Endothelial cell of umbilical vein (primary cell): ENCODE measurements around the gene HIP1R. TPM values are rescaled to one million over a fixed set of nuclear protein-coding genes. Genes with fewer than 3 reads are reported as not detected.

ENCODE experiments used
- BruUV-seq: library from RNA; stranded (reverse); fragments of 400-500 nt; replicated peaks from 2 replicates; lab custom pipeline; 2021; lab: Mats Ljungman, UMichigan
- CTCF ChIA-PET: fragments of 300-600, 350-600 bp; sonication (Branson Sonifier 250); formaldehyde crosslinking; loops from one replicate; lab custom pipeline; 2021; ENCODE audit warnings: antibody characterized with exemption, inconsistent platforms; lab: Charles Lee
- POLR2A ChIA-PET: fragments of 300-600, 350-600 bp; sonication (Branson Sonifier 250); formaldehyde crosslinking; loops from one replicate; lab custom pipeline; 2021; ENCODE audit warnings: antibody characterized with exemption, inconsistent platforms; lab: Charles Lee
- DNase-seq: peaks from one replicate; pipeline ENCODE4 v3.0.0-alpha.2; 2011; ENCODE audit warnings: low read depth, low spot score
- FAIRE-seq: peaks from 2 replicates; lab custom pipeline; 2011; peaks lifted over from hg19 to GRCh38; lab: Jason Lieb, UNC
- H2AFZ ChIP-seq: 2 replicates; pipeline ENCODE4 v1.6.0; 2012; ENCODE audit warnings: low read depth, low read length, control low read depth, inconsistent platforms
- H3K27ac ChIP-seq: 2 replicates; pipeline ENCODE4 v1.5.1; 2011; ENCODE audit warnings: low read depth, mild to moderate bottlenecking, control low read depth, low read length, moderate library complexity; ENCODE audit not compliant: insufficient read depth
- H3K27me3 ChIP-seq, 2 experiments: 2 replicates each; pipeline versions ENCODE4 v1.6.0 to v1.6.1; 2011; ENCODE audit warnings: low read length in 2 of 2, mixed read lengths in 1 of 2; ENCODE audit not compliant: control insufficient read depth in 2 of 2, insufficient read depth in 2 of 2
- H3K36me3 ChIP-seq, 2 experiments: 2 replicates in 1 of 2; 3 replicates in 1 of 2; pipeline ENCODE4 v1.5.1; 2011; ENCODE audit warnings: low read length in 2 of 2, mild to moderate bottlenecking in 1 of 2, moderate library complexity in 1 of 2; ENCODE audit not compliant: control insufficient read depth in 2 of 2, insufficient read depth in 2 of 2; ENCODE audit errors: extremely low read depth in 1 of 2
- H3K4me1 ChIP-seq: 3 replicates; pipeline ENCODE4 v1.5.1; 2011; ENCODE audit warnings: mild to moderate bottlenecking, low read length; ENCODE audit not compliant: control insufficient read depth, insufficient read depth; ENCODE audit errors: extremely low read depth
- H3K4me2 ChIP-seq: 2 replicates; pipeline ENCODE4 v1.6.1; 2011; ENCODE audit warnings: low read length, control low read depth, mixed read lengths; ENCODE audit not compliant: insufficient read depth
- H3K4me3 ChIP-seq, 3 experiments: fragments of 200-600 bp in 1 of 3; sonication (generic), shearing (Covaris generic) in 1 of 3; replicated peaks in 1 of 3; 2 replicates each; pipeline ENCODE4 v1.5.1; 2011 to 2016; ENCODE audit warnings: control low read depth in 3 of 3, low read length in 3 of 3, mild to moderate bottlenecking in 2 of 3, inconsistent platforms in 1 of 3, low read depth in 1 of 3, moderate library complexity in 1 of 3; ENCODE audit not compliant: insufficient read depth in 1 of 3
- H3K79me2 ChIP-seq: 2 replicates; pipeline ENCODE4 v1.6.0; 2012; ENCODE audit warnings: low read length, inconsistent platforms; ENCODE audit not compliant: control insufficient read depth, insufficient read depth
- H3K9ac ChIP-seq: replicated peaks from 2 replicates; pipeline ENCODE3; 2011; ENCODE audit warnings: low read length, control low read depth; ENCODE audit not compliant: insufficient read depth; ENCODE audit errors: extremely low read depth
- H3K9me1 ChIP-seq: replicated peaks from 3 replicates; pipeline ENCODE4 v1.6.0; 2011; ENCODE audit warnings: mild to moderate bottlenecking, low read length; ENCODE audit not compliant: control insufficient read depth, insufficient read depth; ENCODE audit errors: extremely low read depth
- H3K9me3 ChIP-seq: replicated peaks from 2 replicates; pipeline ENCODE4 v1.5.1; 2012; ENCODE audit warnings: low read length, inconsistent platforms; ENCODE audit not compliant: control insufficient read depth, insufficient read depth
- H4K20me1 ChIP-seq: replicated peaks from 2 replicates; pipeline ENCODE3; 2011; ENCODE audit warnings: mild to moderate bottlenecking, low read length; ENCODE audit not compliant: control insufficient read depth, insufficient read depth; ENCODE audit errors: extremely low read depth
- EZH2 ChIP-seq: IDR thresholded peaks from 2 replicates; pipeline ENCODE4 v1.6.1; 2012; ENCODE audit warnings: borderline replicate concordance, low read depth, mild to moderate bottlenecking, moderate library complexity, low read length, inconsistent platforms; ENCODE audit not compliant: severe bottlenecking
- FOS ChIP-seq: IDR thresholded peaks from 2 replicates; pipeline ENCODE4 v1.6.1; 2011; ENCODE audit warnings: mild to moderate bottlenecking, low read length, moderate library complexity, borderline replicate concordance; ENCODE audit not compliant: insufficient read depth
- GATA2 ChIP-seq: IDR thresholded peaks from 2 replicates; pipeline ENCODE4 v1.7.0; 2011; ENCODE audit warnings: low read depth, mild to moderate bottlenecking, moderate library complexity, mixed read lengths, low read length; ENCODE audit not compliant: insufficient read length, insufficient read depth
- JUN ChIP-seq: IDR thresholded peaks from 2 replicates; pipeline ENCODE4 v1.6.1; 2011; ENCODE audit warnings: borderline replicate concordance, low read depth; ENCODE audit not compliant: insufficient read length, insufficient read depth
- MYC ChIP-seq: IDR thresholded peaks from one replicate; pipeline ENCODE4 v1.6.1; 2011; ENCODE audit warnings: mild to moderate bottlenecking, low read depth, low read length
- POLR2A ChIP-seq: IDR thresholded peaks from 2 replicates; pipeline ENCODE4 v1.6.1; 2012; ENCODE audit warnings: low read depth, mild to moderate bottlenecking, control low read depth, low read length
- POLR2AphosphoS5 ChIP-seq: IDR thresholded peaks from 2 replicates; pipeline ENCODE4 v1.6.1; 2012; ENCODE audit warnings: low read depth, mild to moderate bottlenecking, control low read depth, low read length, moderate library complexity; ENCODE audit not compliant: insufficient read depth
- dilution Hi-C: fragments of 300-500 bp; cut with MboI; formaldehyde crosslinking; loops from one replicate; pipeline ENCODE4 v1.15.0; 2019; ENCODE audit warnings: low sequenced_read_pairs; ENCODE audit not compliant: extremely low pct_ligation_motif_present
- intact Hi-C: fragments of 100-400 bp; cut with micrococcal nuclease; formaldehyde crosslinking; loops from one replicate; pipeline ENCODE4 v1.10.0; 2022
- polyA plus RNA-seq, 4 experiments: library from polyadenylated mRNA; depleted of rRNA in 3 of 4; stranded (reverse) in 3 of 4; unstranded in 1 of 4; fragments of >200 nt; gene quantifications; 2 replicates each; pipeline versions ENCODE4 v1.2.1 to v1.2.3, GENCODE V29; 2011 to 2012; ENCODE audit warnings: missing spikeins in 1 of 4
- total RNA-seq: library from RNA; stranded (reverse); gene quantifications from 2 replicates; pipeline ENCODE4 v1.2.3, GENCODE V29; 2021
- TF ChIP-seq, protein P1 (sequence below): IDR thresholded peaks from 2 replicates; pipeline ENCODE4 v1.6.1; 2011; ENCODE audit not compliant: insufficient read depth, insufficient read length
- TF ChIP-seq, protein P2 (sequence below), 2 donors: IDR thresholded peaks; 1 replicate in 1 of 2; 2 replicates in 1 of 2; pipeline ENCODE4 v1.5.1; 2011; ENCODE audit warnings: low read length in 2 of 2, mild to moderate bottlenecking in 2 of 2, moderate library complexity in 2 of 2, control low read depth in 1 of 2, inconsistent platforms in 1 of 2, low read depth in 1 of 2; ENCODE audit not compliant: insufficient read depth in 1 of 2; ENCODE audit errors: extremely low read depth in 1 of 2

HIP1R gene
- total and polyA plus RNA-seq, 2 donors (not counting 3 experiments of a cell fraction or from before 2014, with no cell fraction given): 111 to 122 TPM

DNA sequence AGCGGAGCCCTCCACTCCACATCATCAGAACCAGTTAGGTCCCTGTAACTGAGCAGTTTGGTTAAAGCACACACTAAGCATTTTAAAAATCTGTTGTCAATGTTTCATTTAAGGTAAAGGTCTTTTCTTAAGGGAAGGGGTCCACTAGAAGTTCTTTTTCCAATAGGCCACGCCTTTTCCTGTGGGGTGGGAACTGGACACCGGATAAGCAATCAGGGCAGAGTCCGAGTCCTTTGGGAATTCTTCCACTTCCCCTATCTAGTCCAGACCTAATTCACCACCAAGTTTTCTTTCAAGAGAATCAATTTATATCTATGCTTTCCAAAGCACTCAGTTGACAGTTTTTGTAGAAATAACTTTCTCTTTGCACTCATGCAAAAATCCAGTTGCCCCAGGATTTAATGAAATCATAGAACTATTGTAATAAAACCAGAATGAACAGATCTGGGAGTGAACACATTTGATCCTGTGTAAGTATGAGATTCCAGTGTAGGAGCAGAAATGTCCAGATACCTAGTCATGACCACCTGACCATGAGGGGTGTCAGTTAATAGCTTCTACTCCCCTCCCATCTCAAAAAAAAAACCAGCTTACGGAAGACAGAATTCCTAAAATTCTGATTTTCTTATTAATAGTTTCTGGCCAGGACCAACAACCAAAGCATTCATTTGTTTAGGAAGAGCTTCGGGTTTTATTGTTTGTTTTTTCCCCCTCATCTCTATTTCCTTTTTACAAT lies 49.0 kb downstream of the HIP1R start:
- Histone ChIP-seq H3K4me2 (no peak overlapping the region), H3K79me2 (peaks cover 87% of the 10 kb centered on the region), H3K9ac (no peak overlapping the region), H3K9me3 (no peaks in the 10 kb centered on the region), H2AFZ (no peak overlapping the region), H3K27ac (no peak overlapping the region), H4K20me1 (no peaks in the 10 kb centered on the region), H3K4me1 (peaks cover 50% of the 10 kb centered on the region), H3K9me1 (no peaks in the 10 kb centered on the region), H3K4me3 (no peak overlapping the region), H3K27me3 (no peaks in the 10 kb centered on the region), H3K36me3 (no peaks in the 10 kb centered on the region)
- ChIA-PET CTCF (interaction anchor here (1.1 to 1.6 kb wide), 2 partner anchors 10 to 13 kb away, joined by 4 to 6 read pairs; no protein-coding TSS in a partner anchor), POLR2A (no interaction called here)
- BruUV-seq: no TSS peak
- dilution Hi-C loops: no loop called here
- intact Hi-C loops: no loop called here
- FAIRE-seq (no peak), DNase-seq (no peak)
- TF ChIP-seq JUN (no peak), POLR2A (no peak), EZH2 (no peak), GATA2 (no peak), FOS (no peak), POLR2AphosphoS5 (no peak), MYC (no peak)
- TF ChIP-seq, protein P1, sequence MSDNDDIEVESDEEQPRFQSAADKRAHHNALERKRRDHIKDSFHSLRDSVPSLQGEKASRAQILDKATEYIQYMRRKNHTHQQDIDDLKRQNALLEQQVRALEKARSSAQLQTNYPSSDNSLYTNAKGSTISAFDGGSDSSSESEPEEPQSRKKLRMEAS: no peak
- TF ChIP-seq, protein P2, sequence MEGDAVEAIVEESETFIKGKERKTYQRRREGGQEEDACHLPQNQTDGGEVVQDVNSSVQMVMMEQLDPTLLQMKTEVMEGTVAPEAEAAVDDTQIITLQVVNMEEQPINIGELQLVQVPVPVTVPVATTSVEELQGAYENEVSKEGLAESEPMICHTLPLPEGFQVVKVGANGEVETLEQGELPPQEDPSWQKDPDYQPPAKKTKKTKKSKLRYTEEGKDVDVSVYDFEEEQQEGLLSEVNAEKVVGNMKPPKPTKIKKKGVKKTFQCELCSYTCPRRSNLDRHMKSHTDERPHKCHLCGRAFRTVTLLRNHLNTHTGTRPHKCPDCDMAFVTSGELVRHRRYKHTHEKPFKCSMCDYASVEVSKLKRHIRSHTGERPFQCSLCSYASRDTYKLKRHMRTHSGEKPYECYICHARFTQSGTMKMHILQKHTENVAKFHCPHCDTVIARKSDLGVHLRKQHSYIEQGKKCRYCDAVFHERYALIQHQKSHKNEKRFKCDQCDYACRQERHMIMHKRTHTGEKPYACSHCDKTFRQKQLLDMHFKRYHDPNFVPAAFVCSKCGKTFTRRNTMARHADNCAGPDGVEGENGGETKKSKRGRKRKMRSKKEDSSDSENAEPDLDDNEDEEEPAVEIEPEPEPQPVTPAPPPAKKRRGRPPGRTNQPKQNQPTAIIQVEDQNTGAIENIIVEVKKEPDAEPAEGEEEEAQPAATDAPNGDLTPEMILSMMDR (IDR thresholded peaks at IDR 0.05; ENCODE audit: extremely low read depth in 1 of 2, insufficient read depth in 1 of 2, low read depth in 1 of 2, low read length in 2 of 2): no peak
